ENCODE results near the gene CAB39L.

Gene CAB39L

DNA sequence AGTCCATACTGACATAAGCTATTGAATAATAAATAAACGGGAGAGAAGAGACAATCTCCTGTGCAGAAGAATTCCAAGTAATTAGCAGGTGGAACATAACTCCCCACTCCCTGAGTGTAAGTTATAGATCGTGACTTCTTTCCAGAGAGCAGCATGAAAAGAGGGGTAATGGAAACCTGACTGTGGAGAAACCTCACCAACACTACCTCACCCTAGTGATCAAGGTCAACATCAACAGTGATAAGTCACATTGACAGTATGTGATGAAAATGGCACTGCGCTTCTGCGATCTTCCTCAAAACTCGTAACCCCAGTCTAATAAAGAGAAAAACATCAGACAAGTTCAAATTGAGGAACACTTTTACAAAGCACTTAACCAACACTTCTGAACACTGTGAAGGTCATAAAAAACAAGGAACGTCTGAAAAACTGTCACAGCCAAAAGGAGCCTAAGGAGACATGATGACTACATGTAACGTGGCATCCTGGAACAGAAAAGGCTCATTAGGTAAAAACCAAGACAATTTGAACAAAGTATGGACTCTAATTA, 19.8 kb downstream of the CAB39L start:
- Mint-ChIP-seq H3K4me1 (ENCODE audit: low read depth) (no peaks in the 10 kb centered on the region), H3K27ac (no peak overlapping the region), H3K27me3 (no peaks in the 10 kb centered on the region), H3K4me3 (no peak overlapping the region), H3K9me3 (ENCODE audit: low read depth) (no peaks in the 10 kb centered on the region), H3K36me3 (peaks cover 2% of the 10 kb centered on the region)

DNA sequence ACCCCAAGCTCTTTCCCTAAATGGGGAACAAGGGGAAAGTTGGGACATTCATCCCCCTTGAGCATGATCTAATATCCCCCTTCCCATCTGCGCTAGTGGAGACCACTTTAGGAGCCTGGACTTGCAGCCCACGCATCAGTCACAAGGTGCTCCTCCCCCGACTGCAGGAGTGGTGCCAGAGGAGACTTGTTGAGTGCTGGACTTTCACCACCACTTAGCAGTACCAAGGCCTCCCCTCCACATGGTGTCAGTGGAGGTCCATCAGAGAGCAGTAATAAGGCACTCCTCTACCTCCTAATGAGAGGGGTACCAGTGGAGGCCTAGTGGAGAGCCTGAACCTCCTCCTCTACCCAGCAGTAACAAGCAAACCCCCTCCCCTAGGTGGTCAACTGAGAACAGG, 22.5 kb downstream of the CAB39L start:
- Mint-ChIP-seq H3K4me1 (ENCODE audit: low read depth) (no peaks in the 10 kb centered on the region), H3K36me3 (no peaks in the 10 kb centered on the region), H3K9me3 (ENCODE audit: low read depth) (no peaks in the 10 kb centered on the region), H3K27me3 (no peaks in the 10 kb centered on the region), H3K4me3 (no peak overlapping the region), H3K27ac (no peak overlapping the region)

DNA sequence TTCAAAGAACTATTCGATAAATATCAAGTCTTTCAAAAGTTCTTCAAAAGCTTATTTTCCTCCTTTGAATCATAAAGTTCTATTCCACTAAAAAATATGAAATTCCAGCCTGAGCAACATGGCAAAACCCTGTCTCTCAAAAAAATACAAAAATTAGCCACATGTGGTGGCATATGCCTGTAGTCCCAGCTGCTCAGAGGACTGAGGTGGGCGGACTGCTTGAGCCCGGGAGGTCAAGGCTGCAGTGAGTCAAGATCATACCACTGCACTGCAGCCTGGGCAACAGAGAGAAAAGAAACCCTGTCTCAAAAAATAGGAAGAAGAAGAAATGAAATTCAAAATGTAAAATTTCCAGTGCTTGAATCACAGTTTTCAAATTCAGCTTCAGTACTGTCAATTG, 24.6 kb downstream of the CAB39L start:
- Mint-ChIP-seq H3K4me3 (no peak overlapping the region), H3K36me3 (no peaks in the 10 kb centered on the region), H3K27ac (no peak overlapping the region), H3K9me3 (ENCODE audit: low read depth) (no peaks in the 10 kb centered on the region), H3K4me1 (ENCODE audit: low read depth) (no peaks in the 10 kb centered on the region), H3K27me3 (no peaks in the 10 kb centered on the region)

DNA sequence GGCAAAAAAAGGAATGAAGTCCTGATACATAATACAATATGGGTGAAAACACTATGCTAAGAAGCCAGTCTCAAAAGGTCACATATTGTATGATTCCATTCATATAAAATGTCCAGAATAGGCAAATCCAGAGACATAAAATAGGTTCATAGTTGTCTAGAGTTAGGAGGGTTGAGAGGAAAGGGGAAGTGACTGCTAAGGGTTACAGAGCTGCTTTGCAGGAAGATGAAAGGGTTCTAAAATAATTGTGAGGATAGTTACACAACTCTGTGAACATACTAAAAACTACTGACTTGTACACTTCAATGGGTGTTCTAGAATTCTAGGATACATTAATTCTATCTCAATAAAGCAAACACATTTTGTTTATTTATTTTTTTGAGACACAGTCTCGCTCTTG, 25.7 kb downstream of the CAB39L start:
- H3K4me1 Mint-ChIP-seq (ENCODE audit: low read depth) = no peaks in the 10 kb centered on the region
- no peaks in the 10 kb centered on the region for H3K36me3 Mint-ChIP-seq
- H3K27me3 Mint-ChIP-seq = no peaks in the 10 kb centered on the region
- no peaks in the 10 kb centered on the region for H3K9me3 Mint-ChIP-seq (ENCODE audit: low read depth)
- no peak overlapping the region for H3K4me3 Mint-ChIP-seq
- no peak overlapping the region for H3K27ac Mint-ChIP-seq

DNA sequence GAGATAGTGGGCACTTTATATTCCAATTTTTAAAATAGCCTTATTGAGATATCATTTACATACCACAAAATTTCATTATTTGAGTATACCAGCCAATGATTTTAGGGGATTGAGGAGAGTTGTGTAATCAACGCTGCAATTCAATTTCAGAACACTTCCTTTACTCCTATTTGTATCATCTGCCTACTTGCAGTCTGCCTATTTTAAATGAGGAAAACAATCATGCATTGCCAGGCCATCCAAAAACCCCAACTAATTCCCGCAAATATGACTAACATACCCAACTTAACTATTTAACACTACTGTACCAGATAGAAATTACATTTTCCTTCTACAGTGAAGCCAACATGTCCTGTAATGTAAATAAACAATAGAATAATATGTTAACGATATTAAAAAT, 26.7 kb downstream of the CAB39L start:
- H3K27me3 Mint-ChIP-seq = no peaks in the 10 kb centered on the region

DNA sequence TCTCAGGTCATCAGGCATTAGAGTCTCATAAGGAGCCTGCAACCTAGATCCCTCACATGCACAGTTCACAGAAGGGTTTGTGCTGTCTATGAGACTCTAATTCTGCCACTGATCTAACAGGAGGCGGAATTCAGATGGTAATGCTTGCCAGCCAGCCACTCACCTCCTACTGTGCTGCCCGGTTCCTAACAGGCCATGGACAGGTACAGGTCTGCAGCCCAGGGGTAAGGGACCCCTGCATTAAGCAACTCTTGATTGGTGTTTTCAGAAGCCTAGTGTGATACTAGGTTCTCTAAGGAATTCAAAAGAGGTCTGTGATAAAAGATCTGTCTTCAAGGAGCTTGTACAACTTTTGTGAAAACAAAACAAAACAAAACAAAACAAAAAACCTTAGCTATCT, 31.1 kb downstream of the CAB39L start:
- no peak overlapping the region for H3K27ac Mint-ChIP-seq
- H3K36me3 Mint-ChIP-seq = peaks cover 2% of the 10 kb centered on the region
- no peaks in the 10 kb centered on the region for H3K9me3 Mint-ChIP-seq (ENCODE audit: low read depth)
- no peaks in the 10 kb centered on the region for H3K27me3 Mint-ChIP-seq
- H3K4me1 Mint-ChIP-seq (ENCODE audit: low read depth) = no peaks in the 10 kb centered on the region
- no peak overlapping the region for H3K4me3 Mint-ChIP-seq

More for the DNA sequence above, 26.7 kb downstream of the CAB39L start:
- H3K9me3 Mint-ChIP-seq (ENCODE audit: low read depth) = no peaks in the 10 kb centered on the region
- H3K27ac Mint-ChIP-seq = no peak overlapping the region
- H3K4me1 Mint-ChIP-seq (ENCODE audit: low read depth) = no peaks in the 10 kb centered on the region
- no peak overlapping the region for H3K4me3 Mint-ChIP-seq
- H3K36me3 Mint-ChIP-seq = peaks cover 2% of the 10 kb centered on the region

DNA sequence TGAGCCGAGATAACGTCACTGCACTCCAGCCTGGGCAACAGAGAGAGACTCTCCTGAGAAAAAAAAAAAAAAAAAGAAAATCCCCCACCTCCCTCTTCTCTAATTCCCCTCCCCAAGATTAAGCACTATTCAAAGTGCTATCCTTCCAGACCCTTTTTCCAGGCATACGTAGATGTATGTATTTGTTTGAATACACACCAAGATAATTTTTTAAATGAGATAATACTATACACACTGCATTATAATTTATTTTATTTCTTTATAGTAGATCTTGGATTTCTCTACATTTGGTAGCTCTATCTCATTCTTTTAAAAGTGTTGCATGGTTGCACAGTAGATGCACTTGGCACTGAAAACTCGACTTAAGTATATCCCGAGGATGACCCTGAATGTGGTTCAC, 32.5 kb downstream of the CAB39L start:
- Mint-ChIP-seq H3K9me3 (ENCODE audit: low read depth) (no peaks in the 10 kb centered on the region), H3K4me1 (ENCODE audit: low read depth) (no peaks in the 10 kb centered on the region), H3K36me3 (peaks cover 4% of the 10 kb centered on the region), H3K4me3 (no peak overlapping the region), H3K27ac (no peak overlapping the region), H3K27me3 (no peaks in the 10 kb centered on the region)

DNA sequence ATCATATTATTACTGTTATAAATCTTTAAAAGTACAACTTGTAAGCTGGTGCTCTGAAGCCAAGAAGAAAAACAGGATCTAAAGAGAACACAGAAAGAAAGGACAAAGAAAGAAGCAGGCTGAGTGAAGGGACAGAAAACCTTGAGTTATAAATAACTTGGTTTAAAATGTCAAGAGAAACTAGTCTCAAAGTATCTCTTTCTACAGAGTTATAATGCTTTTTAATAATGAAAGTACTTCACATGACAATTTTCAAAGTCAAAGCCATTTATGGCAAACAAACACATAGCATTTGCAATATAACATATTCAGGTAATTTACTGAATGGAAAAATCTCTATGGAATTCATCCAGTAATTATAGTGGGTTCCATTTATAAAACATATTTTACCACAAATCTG, 33.4 kb downstream of the CAB39L start:
- Mint-ChIP-seq H3K36me3 (peaks cover 7% of the 10 kb centered on the region), H3K4me3 (no peak overlapping the region), H3K4me1 (ENCODE audit: low read depth) (no peaks in the 10 kb centered on the region), H3K9me3 (ENCODE audit: low read depth) (peaks cover 4% of the 10 kb centered on the region), H3K27ac (no peak overlapping the region), H3K27me3 (no peaks in the 10 kb centered on the region)

DNA sequence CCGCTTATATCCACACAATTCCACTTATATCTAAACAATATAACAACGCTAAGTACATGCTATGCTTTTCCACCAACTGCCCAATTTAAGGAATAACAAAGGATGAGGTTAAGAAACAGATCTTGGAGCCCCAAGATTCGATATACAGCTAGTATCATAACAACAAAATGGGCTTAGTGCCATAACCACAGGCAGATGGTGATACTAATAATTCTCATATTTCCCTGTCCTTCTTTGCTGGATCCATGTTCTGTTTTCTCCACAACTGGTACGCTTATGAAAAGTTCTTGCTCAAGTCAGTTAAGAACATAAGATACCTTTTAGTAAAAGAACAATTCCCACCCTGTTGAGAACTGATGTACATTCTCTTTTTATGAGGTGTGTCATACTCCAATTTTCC, 33.9 kb downstream of the CAB39L start:
- no peaks in the 10 kb centered on the region for H3K4me1 Mint-ChIP-seq (ENCODE audit: low read depth)
- H3K36me3 Mint-ChIP-seq = peaks cover 7% of the 10 kb centered on the region
- H3K9me3 Mint-ChIP-seq (ENCODE audit: low read depth) = peaks cover 5% of the 10 kb centered on the region
- no peak overlapping the region for H3K4me3 Mint-ChIP-seq
- no peaks in the 10 kb centered on the region for H3K27me3 Mint-ChIP-seq
- no peak overlapping the region for H3K27ac Mint-ChIP-seq

DNA sequence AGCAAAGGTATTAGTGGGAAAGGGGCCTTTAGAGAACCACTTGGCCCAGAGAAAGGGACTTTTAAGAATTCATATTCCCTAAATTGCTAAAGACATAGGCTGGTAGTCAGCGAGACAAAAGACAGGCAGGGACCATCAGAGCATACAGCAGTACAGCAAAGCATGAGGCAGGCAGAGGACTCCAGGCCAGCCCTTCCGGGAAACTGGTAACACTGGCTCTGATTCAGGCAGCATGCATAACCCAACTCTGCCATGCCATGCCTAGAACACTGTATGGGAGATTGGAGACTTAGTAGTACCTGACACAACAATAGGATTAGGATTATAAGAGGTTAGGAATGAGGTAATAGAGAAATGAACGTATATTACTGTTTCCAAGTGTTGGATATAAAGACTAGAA, 34.9 kb downstream of the CAB39L start:
- no peaks in the 10 kb centered on the region for H3K27me3 Mint-ChIP-seq
- peaks cover 16% of the 10 kb centered on the region for H3K36me3 Mint-ChIP-seq
- H3K4me3 Mint-ChIP-seq = no peak overlapping the region
- H3K27ac Mint-ChIP-seq = no peak overlapping the region
- peaks cover 15% of the 10 kb centered on the region for H3K9me3 Mint-ChIP-seq (ENCODE audit: low read depth)
- no peaks in the 10 kb centered on the region for H3K4me1 Mint-ChIP-seq (ENCODE audit: low read depth)

DNA sequence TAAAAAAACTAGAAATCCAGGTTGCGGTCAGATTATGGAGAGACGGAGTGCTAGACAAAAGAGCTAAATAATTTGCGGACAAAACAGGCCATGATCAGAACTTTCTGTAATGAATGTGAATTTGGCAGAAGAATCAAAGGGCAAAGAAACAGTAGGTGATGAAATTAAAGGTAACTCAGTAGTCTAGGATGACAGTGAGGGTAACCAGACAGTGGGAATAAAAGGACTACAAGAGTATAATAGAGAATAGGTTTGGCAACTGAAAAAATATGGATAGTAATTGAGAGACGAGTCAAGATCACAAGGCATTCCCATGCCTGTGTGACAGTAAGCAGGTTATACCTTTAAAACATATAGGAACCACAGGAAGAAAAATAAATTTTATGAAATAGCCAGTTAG, 35.9 kb downstream of the CAB39L start:
- H3K27ac Mint-ChIP-seq = no peak overlapping the region

DNA sequence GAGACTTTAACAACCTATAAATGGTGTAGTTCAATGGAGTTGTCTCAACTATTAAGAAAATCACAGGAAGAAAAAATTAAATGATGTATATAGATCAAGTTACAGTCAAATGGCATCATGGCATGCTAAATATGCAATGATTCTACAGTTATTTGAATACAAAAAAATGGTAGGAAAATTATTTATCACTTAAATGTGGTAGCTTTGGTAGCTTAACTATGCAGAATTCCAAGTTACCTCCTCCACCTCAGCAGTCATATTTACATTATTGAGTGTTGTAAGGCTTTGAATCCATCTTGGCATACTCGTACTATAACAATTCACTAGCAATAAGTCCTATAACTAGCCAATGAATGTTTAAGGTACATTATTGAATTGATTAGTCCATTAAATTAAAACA, 36.8 kb downstream of the CAB39L start:
- Mint-ChIP-seq H3K27ac (no peak overlapping the region), H3K36me3 (peaks cover 19% of the 10 kb centered on the region), H3K27me3 (no peaks in the 10 kb centered on the region), H3K4me1 (ENCODE audit: low read depth) (no peaks in the 10 kb centered on the region), H3K4me3 (no peak overlapping the region), H3K9me3 (ENCODE audit: low read depth) (peaks cover 21% of the 10 kb centered on the region)

More for the DNA sequence above, 35.9 kb downstream of the CAB39L start:
- no peaks in the 10 kb centered on the region for H3K27me3 Mint-ChIP-seq
- no peaks in the 10 kb centered on the region for H3K4me1 Mint-ChIP-seq (ENCODE audit: low read depth)
- no peak overlapping the region for H3K4me3 Mint-ChIP-seq
- peaks cover 21% of the 10 kb centered on the region for H3K36me3 Mint-ChIP-seq
- H3K9me3 Mint-ChIP-seq (ENCODE audit: low read depth) = peaks cover 21% of the 10 kb centered on the region

DNA sequence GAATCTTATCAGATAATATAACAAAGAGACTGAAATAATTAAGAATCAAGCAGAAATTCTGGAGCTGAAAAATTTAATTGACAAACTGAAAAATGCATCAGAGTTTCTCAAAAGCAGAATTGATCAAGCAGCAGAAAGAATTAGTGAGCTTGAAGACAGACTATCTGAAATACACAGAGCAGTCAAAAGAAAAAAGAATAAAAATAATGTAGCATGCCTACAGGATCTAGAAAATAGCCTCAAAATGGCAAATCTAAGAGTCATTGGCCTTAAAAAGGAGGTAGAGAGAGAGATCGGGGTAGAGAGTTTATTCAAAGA, 39.2 kb downstream of the CAB39L start:
- Mint-ChIP-seq H3K27me3 (no peaks in the 10 kb centered on the region), H3K27ac (no peak overlapping the region), H3K36me3 (peaks cover 19% of the 10 kb centered on the region), H3K9me3 (ENCODE audit: low read depth) (peaks cover 21% of the 10 kb centered on the region), H3K4me1 (ENCODE audit: low read depth) (peaks cover 2% of the 10 kb centered on the region), H3K4me3 (no peak overlapping the region)

DNA sequence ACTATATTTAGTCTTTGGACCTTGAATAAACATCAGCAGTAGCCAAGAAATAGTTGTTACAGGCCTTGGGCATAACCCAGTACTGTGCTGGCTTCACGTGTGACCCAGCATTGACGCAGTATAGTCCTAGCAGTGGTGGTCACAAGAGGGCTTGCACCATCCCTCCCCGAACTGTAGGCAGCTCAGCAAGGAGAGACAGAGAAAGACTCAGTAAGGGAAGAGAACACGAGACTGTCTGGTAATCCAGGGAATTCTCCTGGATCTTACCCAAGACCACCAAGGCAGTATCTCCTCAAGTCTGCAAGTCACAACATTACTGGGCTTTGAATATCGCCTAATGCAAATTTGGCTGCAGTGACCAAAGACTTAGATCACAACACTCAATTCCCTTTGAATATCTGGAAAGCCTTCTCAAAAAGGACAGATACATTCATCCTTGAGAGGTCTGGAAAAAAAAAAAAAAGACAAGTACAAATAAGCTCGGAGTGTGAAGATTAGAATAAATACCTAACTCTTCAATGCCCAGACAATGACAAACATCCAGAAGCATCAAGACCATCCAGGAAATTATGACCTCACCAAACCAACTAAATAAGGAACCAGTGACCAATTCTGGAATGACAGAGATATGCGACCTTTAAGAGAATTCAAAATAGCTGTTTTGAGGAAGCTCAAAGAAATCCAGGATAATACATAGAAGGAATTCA, 39.7 kb downstream of the CAB39L start:
- H3K9me3 Mint-ChIP-seq (ENCODE audit: low read depth) = peaks cover 21% of the 10 kb centered on the region
- no peak overlapping the region for H3K27ac Mint-ChIP-seq
- no peak overlapping the region for H3K4me3 Mint-ChIP-seq
- H3K36me3 Mint-ChIP-seq = peaks cover 19% of the 10 kb centered on the region
- no peaks in the 10 kb centered on the region for H3K27me3 Mint-ChIP-seq
- H3K4me1 Mint-ChIP-seq (ENCODE audit: low read depth) = peaks cover 2% of the 10 kb centered on the region

DNA sequence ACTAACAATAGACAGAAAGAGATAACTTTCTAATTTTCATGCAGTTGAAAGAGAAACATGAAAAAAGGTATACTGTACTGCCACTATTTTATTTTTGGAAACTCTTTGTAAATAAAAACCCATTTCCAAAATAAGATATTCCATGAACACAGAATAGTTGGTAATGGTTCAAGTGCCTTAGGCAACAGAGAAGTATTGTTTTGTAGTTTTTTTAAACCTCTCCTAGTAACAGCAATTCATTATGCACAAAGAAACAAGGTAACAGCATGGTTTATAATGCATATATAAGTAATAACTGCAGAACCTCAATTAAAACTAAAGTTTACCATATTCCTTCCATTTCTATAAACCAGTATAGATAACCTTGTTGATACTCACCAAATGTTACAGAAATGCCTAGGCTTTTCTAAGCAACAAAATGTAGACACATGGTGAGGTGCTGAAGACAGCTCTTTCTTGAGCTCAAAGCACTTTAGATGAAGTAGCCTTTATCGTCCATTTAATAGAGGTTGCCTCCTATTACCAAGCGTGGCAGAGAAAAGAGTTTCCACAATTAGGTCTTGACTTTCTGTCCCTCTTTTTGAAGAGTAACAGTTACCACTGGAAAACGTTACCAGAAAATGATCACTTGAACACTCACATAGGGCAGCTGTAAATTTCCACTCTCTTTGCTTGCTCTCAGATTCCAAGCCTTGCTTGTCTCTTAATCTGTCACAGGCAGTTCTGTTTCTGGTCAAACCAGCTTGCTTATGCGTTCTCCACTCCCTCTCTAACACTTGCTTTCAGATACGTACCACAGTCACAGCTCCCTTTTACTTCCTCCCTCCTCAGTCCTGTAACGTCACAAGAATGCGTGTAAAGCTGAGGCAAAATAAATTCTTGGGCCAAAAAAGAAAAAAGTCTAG, 42.9 kb downstream of the CAB39L start:
- Mint-ChIP-seq H3K9me3 (ENCODE audit: low read depth) (peaks cover 21% of the 10 kb centered on the region), H3K36me3 (peaks cover 17% of the 10 kb centered on the region), H3K27ac (no peak overlapping the region), H3K4me3 (no peak overlapping the region), H3K27me3 (no peaks in the 10 kb centered on the region), H3K4me1 (ENCODE audit: low read depth) (peaks cover 2% of the 10 kb centered on the region)

All from activated naive CD8-positive, alpha-beta T cell (primary cell).